Measurements from ENCODE around the gene COA7.

Gene COA7

DNA sequence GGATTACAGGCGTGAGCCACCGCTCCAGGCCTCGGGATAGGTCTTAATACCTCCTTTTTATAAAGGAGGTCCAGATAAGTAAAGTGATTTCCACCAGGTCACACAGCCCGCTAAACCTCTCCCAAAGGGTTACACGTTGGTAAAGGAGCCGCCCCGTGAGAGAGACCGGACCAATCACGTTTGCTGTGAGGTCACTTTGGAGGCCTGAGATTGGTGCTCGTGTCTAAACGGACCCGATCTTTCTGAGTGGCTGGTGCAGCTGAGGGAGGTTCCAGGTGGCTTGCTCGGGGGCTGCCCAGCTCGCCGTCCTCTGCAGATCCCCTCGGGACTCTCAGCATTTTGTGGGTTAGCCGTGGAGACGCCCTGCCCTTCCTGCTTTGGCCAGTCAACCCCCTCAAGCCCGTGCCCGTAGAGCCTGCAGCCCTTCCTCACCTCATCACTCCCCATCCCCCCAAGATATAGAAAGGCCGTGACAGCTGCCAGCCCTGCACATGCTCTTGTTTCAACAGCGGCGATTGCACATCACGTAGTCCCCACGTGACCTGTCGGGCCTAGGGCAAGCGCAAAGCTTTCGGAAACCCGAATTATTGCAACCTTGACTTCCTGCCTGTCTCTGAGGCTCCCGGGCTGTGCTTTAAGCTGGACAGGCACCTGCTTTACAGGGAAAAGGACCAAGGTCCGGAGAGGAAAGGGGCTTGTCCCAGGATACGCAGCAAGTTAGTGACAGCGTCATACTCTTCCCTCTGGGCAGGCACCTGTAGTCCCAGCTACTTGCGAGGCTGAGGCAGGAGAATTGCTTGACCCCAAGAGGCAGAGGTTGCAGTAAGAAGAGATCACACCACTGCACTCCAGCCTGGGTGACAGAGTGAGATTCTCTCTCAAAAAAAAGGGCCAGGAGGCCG is 5.0 kb upstream of the COA7 start (continued):
- TF ChIP-seq ZXDB (tag by site-specific recombination; IDR thresholded peaks at IDR 0.05) (peak; percentile 93), HOXC10 (CRISPR knock-in tag; IDR thresholded peaks at IDR 0.05) (no peak), ZNF585B (tag by site-specific recombination; IDR thresholded peaks at IDR 0.05) (no peak), PRDM1 (tag by site-specific recombination; IDR thresholded peaks at IDR 0.05) (peak; percentile 31; the same call in 1 of the 2 replicates), ZNF324 (tag by site-specific recombination; IDR thresholded peaks at IDR 0.05) (peak; percentile 90), ZFP69B (tag by site-specific recombination; IDR thresholded peaks at IDR 0.05) (peak; percentile 40)
- TF ChIP-seq, protein P1, sequence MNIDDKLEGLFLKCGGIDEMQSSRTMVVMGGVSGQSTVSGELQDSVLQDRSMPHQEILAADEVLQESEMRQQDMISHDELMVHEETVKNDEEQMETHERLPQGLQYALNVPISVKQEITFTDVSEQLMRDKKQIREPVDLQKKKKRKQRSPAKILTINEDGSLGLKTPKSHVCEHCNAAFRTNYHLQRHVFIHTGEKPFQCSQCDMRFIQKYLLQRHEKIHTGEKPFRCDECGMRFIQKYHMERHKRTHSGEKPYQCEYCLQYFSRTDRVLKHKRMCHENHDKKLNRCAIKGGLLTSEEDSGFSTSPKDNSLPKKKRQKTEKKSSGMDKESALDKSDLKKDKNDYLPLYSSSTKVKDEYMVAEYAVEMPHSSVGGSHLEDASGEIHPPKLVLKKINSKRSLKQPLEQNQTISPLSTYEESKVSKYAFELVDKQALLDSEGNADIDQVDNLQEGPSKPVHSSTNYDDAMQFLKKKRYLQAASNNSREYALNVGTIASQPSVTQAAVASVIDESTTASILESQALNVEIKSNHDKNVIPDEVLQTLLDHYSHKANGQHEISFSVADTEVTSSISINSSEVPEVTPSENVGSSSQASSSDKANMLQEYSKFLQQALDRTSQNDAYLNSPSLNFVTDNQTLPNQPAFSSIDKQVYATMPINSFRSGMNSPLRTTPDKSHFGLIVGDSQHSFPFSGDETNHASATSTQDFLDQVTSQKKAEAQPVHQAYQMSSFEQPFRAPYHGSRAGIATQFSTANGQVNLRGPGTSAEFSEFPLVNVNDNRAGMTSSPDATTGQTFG (tag by site-specific recombination; IDR thresholded peaks at IDR 0.05; ENCODE audit: borderline replicate concordance), result no peak

DNA sequence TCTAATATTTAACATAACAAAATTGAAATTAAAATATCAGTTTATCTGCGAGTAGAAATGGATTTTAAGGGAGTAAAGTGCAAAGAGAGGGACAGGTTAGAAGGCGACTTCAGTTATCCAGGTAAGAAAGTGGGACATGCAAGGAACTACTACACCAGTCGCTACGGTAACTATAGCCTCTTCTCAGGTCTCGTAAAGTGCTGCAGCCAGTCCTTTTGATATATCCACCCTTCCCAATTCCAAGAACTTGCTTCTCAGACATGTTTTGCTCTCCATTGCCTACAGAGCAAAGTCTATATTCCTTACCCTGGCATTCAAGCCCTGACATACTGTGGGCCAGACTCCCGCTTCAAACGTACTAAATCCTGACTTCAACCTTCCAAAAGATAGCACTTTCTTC is 2.5 kb downstream of the COA7 start:
- no peak for TF ChIP-seq ZNF324 (tag by site-specific recombination; IDR thresholded peaks at IDR 0.05)
- no peak for TF ChIP-seq ZNF549 (tag by site-specific recombination; IDR thresholded peaks at IDR 0.05)
- TF ChIP-seq ZNF670 (tag by site-specific recombination; IDR thresholded peaks at IDR 0.05; ENCODE audit: low read depth), result no peak
- no peak for TF ChIP-seq ZNF555 (tag by site-specific recombination; conservative IDR thresholded peaks at IDR 0.05)
- TF ChIP-seq, protein P2, sequence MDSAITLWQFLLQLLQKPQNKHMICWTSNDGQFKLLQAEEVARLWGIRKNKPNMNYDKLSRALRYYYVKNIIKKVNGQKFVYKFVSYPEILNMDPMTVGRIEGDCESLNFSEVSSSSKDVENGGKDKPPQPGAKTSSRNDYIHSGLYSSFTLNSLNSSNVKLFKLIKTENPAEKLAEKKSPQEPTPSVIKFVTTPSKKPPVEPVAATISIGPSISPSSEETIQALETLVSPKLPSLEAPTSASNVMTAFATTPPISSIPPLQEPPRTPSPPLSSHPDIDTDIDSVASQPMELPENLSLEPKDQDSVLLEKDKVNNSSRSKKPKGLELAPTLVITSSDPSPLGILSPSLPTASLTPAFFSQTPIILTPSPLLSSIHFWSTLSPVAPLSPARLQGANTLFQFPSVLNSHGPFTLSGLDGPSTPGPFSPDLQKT (IDR thresholded peaks at IDR 0.05; ENCODE audit: borderline replicate concordance, low read depth, low read length), result no peak
- TF ChIP-seq, protein P3, sequence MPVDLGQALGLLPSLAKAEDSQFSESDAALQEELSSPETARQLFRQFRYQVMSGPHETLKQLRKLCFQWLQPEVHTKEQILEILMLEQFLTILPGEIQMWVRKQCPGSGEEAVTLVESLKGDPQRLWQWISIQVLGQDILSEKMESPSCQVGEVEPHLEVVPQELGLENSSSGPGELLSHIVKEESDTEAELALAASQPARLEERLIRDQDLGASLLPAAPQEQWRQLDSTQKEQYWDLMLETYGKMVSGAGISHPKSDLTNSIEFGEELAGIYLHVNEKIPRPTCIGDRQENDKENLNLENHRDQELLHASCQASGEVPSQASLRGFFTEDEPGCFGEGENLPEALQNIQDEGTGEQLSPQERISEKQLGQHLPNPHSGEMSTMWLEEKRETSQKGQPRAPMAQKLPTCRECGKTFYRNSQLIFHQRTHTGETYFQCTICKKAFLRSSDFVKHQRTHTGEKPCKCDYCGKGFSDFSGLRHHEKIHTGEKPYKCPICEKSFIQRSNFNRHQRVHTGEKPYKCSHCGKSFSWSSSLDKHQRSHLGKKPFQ (tag by site-specific recombination; IDR thresholded peaks at IDR 0.05), result no peak
- TF ChIP-seq HOXA7 (CRISPR knock-in tag; IDR thresholded peaks at IDR 0.05; ENCODE audit: borderline replicate concordance), result no peak
- no peak for TF ChIP-seq GLIS2 (tag by site-specific recombination; IDR thresholded peaks at IDR 0.05)
- TF ChIP-seq, protein P4, sequence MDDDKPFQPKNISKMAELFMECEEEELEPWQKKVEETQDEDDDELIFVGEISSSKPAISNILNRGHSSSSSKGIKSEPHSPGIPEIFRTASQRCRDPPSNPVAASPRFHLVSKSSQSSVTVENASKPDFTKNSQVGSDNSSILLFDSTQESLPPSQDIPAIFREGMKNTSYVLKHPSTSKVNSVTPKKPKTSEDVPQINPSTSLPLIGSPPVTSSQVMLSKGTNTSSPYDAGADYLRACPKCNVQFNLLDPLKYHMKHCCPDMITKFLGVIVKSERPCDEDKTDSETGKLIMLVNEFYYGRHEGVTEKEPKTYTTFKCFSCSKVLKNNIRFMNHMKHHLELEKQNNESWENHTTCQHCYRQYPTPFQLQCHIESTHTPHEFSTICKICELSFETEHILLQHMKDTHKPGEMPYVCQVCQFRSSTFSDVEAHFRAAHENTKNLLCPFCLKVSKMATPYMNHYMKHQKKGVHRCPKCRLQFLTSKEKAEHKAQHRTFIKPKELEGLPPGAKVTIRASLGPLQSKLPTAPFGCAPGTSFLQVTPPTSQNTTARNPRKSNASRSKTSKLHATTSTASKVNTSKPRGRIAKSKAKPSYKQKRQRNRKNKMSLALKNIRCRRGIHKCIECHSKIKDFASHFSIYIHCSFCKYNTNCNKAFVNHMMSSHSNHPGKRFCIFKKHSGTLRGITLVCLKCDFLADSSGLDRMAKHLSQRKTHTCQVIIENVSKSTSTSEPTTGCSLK (tag by site-specific recombination; IDR thresholded peaks at IDR 0.05), result no peak
- TF ChIP-seq, protein P5, sequence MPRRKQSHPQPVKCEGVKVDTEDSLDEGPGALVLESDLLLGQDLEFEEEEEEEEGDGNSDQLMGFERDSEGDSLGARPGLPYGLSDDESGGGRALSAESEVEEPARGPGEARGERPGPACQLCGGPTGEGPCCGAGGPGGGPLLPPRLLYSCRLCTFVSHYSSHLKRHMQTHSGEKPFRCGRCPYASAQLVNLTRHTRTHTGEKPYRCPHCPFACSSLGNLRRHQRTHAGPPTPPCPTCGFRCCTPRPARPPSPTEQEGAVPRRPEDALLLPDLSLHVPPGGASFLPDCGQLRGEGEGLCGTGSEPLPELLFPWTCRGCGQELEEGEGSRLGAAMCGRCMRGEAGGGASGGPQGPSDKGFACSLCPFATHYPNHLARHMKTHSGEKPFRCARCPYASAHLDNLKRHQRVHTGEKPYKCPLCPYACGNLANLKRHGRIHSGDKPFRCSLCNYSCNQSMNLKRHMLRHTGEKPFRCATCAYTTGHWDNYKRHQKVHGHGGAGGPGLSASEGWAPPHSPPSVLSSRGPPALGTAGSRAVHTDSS (tag by site-specific recombination; IDR thresholded peaks at IDR 0.05), result no peak
- no peak for TF ChIP-seq ZNF404 (tag by site-specific recombination; IDR thresholded peaks at IDR 0.05)
- TF ChIP-seq REPIN1 (tag by site-specific recombination; IDR thresholded peaks at IDR 0.05; ENCODE audit: low read depth), result no peak
- ChIA-PET CTCF (interaction anchor here (0.6 kb wide), 1 partner anchor 340 kb away, joined by 3 read pairs; no protein-coding TSS in a partner anchor), POLR2A (no interaction called here)
- H3K4me3 ChIP-seq (ENCODE audit: low read depth, low read length), result no peak overlapping the region
- H3K4me1 ChIP-seq (ENCODE audit: control insufficient read depth, insufficient read depth, low read length), result no peaks in the 10 kb centered on the region
- H3K9me3 ChIP-seq (ENCODE audit: control insufficient read depth, insufficient read depth, low read depth, low read length), result no peaks in the 10 kb centered on the region
- H3K36me3 ChIP-seq (ENCODE audit: control insufficient read depth in 2 of 2, insufficient read depth in 1 of 2, low read length in 2 of 2), result peaks cover 19 to 33% of the 10 kb centered on the region in 2 experiments
- H3K27ac ChIP-seq (ENCODE audit: extremely low read depth, low read depth, low read length), result no peak overlapping the region
